Kidney glomerular epithelial cell (primary cell): ENCODE data around the gene FBXO3.
A peak's percentile ranks its signal among the peaks of the same experiment; 100 is the strongest.
"Not testable (repeated sequence)": the region's sequence is repeated elsewhere in the genome, so short reads cannot be mapped to it uniquely, and the experiment has no call there.

Source experiments
- DNase-seq: peaks from one replicate; lab custom pipeline; 2025; lab: John Stamatoyannopoulos, UW

FBXO3 gene, protein sequence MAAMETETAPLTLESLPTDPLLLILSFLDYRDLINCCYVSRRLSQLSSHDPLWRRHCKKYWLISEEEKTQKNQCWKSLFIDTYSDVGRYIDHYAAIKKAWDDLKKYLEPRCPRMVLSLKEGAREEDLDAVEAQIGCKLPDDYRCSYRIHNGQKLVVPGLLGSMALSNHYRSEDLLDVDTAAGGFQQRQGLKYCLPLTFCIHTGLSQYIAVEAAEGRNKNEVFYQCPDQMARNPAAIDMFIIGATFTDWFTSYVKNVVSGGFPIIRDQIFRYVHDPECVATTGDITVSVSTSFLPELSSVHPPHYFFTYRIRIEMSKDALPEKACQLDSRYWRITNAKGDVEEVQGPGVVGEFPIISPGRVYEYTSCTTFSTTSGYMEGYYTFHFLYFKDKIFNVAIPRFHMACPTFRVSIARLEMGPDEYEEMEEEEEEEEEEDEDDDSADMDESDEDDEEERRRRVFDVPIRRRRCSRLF

DNA sequence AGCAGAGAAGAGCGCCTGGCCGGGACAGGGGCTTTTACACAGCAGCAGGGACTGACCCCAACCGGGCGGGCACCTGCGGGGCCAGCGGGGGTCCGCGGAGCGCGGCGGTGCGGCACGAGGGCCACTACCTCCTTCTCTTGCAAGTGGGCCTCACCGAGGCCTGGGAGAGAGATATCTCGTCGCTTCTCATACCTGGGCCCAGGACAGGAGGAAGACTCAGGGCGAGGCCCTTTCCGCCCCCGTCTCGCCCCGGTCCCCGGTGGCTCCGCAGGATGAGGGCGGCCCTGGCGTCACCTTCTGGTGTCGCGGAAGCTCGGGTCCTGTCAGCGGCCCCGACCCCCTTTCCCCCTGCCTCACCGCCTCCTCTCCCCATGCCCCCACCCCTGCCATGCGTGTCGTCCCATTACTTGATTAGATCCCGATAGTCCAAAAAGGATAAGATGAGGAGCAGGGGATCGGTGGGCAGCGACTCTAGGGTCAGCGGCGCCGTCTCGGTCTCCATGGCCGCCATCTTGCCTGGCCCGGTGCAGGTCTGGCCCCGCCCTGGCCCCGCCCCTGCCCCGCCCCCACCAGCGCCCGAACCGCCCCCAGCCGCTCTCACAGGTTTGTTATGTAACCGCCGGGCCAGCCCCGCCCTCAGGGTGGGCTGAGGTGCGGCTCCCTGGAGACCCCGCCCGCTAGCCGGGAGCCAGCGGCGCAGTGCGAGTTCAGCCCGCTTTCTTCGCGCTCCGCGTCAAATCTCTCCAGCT, at the start of gene FBXO3:
FBXO3 (minus strand) TSS at position 534 of the 749 bp plus-strand sequence; CDS start at position 511, 23 bp downstream.
- peak; percentile 75 for DNase-seq

DNA sequence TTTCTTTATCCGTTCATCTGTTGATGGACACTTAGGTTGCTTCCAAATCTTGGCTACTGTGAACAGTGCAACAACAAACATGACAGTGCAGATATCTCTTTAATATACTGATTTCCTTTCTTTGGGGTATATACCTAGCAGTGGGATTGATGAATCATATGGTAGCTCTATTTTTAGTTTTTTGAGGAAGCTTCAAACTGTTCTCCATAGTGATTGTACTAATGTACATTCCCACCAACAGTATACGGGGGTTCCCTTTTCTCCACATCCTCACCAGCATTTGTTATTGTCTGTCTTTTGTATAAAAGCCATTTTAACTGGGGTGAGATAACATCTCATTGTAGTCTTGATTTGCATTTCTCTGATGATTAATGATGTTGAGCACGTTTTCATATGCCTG, 48.7 kb upstream of the FBXO3 start:
- not testable (repeated sequence) for DNase-seq

DNA sequence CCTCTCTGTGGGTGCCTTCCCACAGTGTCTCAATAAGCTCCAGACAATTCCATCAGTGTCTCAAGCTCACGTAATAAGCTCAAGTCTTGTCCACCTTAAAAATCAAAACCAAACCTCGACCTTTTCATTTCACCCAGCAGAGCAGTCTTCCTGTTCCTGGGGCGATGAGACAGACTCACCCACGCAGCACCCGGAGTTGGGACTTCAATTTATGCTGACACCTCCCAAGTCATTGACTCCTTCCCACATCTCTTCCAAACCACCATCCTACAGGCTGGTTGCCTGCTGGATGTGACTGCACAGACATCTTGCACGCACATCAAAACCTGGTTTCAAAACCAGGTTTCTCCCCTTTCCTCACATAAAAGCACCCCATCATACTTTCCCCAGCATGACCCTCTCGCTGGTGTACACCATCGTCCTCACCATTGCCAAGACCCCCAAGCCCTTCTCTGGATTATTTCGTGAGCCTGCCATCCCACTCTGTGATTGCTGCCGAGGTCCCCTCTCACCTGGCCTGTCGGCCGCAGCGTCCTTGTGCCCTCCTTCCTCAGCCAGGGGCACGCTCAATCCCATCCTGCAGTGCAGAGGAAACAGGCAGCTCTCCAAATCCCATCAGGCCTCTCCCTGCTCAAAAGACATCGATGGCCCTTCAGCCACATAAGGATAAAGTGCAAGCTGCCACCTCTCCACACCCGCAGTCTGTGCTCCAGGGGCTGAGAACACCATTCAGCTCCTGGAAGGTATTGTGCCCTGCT, 45.1 kb upstream of the FBXO3 start:
- no peak for DNase-seq

DNA sequence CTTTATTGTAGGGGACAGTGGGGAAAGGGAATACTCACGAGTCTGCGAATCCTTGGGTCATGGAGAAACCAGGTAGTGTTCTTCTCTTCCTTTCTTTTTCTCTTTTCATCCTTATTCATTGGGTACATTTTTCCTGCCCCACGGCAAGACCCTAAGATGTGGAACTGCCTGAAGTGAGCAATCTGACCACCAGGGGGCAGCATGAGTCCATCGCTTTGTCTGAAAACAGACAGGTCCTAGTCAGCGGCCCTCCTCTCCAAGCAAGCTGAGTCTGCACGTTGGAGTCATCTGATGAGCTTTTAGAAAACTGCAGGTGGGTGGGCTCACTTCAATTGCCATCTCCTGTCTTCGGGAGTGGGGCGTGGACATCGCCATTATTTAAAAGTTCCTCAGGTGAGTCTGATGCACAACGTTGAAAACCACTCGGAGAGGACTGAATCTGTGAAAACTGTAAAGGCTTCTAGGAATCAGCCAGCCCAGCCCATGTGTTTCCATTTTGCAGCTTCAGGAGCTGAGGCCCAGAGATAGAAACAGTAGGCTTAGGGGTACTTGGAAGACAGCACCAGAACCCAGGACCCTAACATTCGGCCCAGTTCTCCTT, 34.0 kb upstream of the FBXO3 start:
- DNase-seq = peak; percentile 32

DNA sequence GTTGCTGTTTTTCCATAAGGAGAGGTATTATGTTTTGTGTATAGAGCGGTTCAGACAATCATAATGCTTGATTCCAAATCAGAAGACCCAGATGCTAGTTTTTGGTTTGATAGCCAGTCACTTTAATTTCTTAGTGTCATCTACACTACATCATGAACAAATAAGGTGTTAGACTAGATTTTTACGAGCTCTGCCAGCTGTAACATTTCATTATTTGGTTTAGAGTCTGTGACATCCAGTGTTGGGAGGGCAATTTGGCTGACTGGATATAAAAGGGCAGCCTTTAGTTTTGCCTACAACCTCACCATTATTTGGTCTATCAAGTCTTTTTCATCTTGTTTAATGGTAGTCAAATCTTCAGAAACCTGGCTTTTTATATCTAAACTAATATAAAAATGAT, 30.2 kb upstream of the FBXO3 start:
- no peak for DNase-seq

DNA sequence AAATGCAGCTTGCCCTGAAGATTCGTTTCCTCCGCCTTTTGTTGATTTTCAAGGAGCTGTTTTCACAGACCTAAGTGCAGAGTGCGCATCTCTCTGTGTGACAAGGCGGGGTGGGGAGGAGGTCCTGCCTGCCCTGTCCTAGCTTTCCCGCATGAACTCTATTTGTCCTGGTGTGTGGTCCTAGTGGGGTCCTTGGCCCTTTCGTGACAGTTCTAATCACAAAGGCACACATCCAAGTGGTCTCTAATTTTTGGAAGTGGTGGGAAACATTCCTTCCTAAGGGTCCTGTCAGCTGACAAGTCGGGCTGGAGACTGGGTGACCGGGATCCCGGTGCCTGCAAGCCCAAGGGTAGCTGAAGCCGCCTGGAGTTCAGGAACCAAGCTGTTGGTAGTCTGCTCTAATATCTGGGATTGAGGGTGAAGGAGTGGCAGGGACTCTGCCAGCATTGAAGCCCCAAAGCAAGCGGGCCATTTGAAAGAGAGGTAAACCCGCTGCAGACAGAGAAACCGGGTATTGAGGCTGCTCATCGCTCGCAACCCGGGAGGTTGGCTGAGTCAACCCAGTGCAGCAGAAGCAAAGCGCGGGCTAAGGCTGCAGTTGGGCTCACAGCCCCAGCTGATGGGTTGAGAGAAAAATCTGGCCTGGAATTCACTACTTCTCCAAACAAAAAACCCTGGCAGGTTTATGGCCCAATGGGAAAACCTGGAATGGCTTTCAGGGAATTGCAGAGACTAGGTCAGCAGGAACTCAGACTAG, 28.1 kb upstream of the FBXO3 start:
- DNase-seq = peak; percentile 85

DNA sequence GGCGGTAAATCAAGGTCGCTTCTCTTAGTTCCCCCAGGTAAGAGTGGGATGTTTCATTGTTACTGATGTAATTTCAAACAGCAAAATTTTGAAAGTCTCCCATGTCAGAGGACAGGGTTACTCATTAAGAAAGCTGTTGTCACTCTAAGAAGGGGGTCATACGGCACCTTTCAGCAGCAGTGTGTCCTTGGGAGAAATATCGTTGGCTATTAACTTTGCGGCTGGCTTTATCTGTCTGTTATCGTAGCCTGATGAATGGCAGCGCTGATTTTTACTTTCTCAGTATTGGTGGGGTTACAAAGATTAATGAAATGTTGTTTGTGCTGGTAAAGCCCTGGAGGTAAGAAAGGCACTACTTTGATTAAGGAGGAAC, 27.5 kb upstream of the FBXO3 start:
- DNase-seq = no peak

DNA sequence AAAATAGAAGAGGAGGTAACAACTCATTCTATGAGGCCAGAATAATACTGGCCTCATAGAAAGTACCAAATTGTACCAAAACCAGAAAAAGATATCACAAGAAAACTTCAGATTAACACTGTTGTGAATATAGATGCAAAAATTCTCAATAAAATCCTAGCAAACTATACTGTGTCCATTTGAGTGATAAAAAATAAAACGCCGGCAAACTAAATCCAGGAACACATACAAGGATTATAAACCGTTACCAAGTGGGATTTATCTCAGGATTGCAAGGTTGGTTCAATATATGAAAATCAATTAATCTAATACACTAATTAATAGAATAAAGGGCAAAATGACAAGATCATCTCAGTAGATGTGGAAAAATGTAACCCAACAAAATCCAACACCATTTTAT, 23.6 kb upstream of the FBXO3 start:
- no peak for DNase-seq

DNA sequence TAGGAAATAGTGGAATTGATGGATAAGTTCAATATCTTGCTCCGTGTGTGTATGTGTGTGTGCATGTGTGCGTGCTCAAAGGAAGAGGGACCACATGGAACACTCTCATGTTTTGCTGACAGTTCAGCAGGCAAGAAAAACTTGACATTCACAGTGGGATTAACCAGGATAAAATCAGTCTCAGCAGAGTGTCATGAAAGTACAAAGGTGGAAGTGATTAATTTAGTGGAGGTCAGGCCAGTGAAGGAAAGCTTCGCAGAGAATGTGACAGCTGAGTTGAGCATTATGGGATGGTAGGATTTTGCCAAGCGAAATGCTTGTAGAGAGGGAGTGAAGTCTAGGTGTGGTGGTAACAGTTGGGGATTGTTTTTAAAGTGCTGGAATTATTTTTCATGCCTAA, 15.7 kb upstream of the FBXO3 start:
- no peak for DNase-seq

DNA sequence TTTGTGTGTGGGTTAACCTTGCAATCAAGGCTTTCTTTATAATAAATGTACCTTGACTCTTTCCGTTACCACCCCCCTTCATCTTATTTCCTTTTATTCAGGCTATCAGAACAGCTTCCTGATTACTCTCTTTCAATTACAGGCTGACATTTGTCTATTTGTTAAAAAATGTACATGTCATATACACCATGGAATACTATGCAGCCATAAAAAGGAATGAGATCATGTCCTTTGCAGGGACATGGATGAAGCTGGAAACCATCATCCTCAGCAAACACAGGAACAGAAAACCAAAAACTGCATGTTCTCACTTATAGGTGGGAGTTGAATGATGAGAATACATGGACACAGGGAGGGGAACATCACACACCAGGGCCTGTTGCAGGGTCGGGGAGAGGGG, 13.8 kb upstream of the FBXO3 start:
- not testable (repeated sequence) for DNase-seq

DNA sequence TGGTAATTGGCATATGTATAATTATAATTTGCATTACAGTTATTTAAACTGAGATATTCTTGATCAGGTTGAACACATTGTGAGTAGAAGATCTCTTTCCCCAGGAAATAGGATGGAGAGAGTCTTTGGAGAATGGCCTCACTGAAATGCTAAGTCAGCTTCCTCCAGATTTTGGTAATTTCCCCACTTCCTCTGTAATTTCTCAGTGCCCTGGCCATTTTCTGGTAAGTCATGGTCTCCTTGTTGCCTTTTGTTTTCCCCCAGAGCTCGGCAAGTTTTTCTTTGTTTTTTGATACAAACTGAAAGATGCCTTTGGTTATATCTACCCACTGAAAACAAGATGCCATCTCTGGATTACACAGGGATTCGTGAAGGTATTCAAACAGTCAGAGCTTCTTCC, 12.8 kb upstream of the FBXO3 start:
- no peak for DNase-seq

DNA sequence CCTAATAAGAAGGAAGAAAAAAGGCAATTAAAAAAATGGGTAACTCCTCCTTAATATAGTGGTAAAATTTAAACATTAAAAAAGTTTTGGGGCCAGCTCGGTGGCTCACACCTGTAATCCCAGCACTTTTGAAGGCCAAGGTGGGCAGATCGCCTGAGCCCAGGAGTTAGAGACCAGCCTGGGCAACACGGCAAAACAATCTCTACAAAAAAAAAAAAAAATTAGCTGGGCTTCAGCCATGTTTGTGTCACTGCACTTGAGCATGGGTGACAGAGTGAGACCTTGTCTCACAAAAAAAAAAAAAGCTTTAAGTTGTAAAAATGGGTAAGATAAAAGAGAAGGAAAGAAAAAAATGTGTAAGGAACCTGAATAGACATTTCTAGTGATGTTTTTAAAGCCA, 11.3 kb upstream of the FBXO3 start:
- no peak for DNase-seq

DNA sequence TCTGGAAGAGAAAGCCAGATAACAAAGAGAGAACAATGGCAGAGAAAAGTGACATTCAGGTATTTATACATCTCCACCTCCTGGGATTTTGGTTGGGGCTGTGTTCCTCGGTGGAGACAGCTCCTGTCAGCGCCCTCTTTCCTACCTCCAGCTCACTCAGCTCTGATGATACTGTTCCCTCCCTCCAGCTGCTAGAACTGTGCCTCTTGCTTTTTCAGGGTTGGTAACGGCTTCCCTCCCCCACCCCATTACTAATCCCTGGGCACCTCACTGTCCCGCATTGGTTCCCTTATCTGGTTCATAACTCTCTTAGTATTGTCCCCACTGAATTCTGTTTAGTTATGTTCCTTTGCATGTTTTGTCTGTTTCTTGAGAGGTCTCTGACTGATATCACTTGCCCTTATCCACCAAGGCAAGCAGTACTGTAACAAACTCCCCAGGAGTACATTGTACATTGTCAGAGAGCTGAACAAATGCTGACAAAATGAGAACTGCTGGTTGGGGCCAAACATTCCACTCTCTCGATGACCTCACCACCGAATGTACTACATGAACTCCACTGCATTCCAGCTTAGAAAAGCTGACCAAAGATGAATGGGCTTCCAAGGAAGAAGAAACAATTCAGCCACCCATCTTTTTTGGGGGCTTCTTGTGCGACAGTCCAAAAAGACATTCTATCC, 5.7 kb upstream of the FBXO3 start:
- DNase-seq = peak; percentile 64

DNA sequence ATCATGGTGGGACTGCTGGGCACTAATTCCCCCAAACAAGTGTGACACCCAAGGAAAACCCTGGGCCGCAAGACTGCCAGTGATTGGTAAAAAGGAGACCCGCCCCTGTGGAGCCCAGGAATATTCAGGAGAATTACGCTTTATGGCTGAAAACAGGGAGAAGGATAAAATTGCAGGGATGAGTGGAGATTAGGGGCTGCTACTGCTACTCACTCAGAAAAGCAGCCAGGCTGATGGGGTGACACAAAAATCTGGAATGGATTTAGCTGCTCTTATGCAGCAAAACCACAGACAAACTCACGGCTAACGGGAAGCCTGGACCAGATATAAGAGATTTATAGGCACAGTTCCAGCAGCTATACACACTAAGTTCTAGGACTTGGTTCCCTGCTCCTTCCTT, 4.4 kb upstream of the FBXO3 start:
- DNase-seq = no peak

DNA sequence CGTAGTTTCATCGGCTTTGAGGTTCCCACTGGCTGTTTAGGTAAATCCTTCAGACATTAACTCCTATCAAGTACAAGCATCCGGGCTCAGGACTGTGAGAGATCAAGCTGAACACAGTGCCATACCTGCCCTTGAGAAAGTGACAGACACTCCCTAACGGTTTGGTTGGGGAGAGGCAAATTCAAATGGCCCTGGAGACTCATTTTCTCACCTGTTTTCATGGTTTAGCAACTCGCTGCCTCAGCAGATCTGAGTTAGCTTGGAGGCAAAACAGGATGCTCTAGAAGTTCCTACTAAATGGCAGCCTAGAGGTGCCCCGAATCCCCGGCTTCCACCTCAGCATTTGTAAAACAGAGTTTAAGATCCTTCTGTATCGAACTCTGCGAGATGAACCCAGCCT, 3.6 kb upstream of the FBXO3 start:
- no peak for DNase-seq

DNA sequence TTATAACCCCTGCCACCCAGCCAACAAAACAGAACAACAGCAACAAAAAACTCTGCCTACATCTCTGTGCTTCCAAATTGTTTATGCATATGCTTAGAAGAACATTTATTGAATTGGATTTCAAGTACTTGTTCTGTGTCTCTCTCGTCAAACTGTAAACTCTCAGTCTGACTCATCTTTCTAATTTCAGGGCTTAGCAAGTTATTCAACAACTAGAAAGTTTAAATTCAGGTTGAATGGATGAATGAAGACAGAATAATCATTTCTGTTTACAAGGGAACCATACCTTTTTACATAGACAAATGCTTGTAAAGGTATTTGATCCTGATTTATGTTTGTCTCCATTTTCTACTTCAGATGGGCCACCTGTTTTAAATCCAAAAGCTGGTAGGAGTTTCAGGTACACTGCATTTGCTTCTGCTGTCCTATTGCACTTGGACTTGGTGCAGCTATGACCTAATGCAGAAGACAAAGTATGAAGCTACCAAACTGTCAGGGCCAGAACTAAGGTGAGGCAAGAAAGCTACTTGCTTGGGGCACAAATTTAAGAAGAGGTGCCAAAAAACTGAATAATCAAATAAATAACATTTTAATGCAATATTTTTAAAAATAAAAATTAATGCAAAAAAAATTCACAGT, 1.6 kb upstream of the FBXO3 start:
- peak; percentile 42 for DNase-seq

DNA sequence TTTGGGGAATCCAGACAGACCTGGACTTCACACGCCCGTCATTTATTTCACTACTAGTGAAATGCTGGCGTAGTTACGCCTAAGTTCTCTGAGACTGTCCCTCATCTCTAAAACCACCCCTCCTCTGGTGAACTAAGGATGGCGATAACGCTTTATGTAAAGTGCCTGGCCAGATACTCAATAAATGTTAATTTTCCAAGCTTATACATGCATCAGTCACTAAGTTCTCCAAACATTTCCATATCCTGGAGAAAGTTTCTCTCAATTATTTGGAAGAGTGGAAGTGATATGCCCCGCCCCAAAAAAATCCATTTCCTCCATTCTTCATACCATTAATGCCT, 1.1 kb upstream of the FBXO3 start:
- DNase-seq = no peak

DNA sequence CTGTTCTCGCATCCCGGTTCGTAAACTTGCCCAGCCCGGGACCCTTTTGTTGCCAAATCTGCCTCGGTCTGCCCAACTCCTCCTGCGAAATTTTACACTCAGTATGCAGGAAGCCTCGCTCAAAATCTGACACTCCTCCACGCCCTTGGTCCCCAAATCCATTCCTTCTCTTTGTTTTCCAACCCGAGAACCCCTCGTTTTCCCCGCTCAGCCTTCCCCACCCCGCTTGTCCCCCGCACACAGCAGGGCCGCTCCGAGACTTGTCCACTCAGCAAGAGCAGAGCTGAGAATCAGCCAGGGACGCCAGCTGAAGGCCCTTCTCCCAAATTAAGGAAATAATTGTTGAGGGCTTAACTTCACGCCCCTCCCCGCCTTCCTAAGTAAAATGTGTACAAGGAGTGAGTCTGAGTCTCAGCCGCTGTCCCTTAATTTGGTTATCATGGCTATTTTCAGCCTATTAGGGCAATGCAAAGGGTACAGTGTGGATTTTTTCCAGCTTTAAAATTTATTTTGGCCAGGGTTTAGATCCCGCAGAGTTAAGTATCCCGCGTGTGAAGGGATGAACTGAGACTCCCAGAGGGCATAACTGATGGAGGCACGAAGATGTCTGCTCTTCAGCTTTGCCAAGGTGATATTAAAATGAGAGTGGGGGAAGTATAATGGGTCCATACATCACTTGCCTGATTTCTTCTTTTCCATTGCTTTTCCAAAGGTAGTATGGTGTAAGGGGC, 581 bp upstream of the FBXO3 start:
- no peak for DNase-seq

DNA sequence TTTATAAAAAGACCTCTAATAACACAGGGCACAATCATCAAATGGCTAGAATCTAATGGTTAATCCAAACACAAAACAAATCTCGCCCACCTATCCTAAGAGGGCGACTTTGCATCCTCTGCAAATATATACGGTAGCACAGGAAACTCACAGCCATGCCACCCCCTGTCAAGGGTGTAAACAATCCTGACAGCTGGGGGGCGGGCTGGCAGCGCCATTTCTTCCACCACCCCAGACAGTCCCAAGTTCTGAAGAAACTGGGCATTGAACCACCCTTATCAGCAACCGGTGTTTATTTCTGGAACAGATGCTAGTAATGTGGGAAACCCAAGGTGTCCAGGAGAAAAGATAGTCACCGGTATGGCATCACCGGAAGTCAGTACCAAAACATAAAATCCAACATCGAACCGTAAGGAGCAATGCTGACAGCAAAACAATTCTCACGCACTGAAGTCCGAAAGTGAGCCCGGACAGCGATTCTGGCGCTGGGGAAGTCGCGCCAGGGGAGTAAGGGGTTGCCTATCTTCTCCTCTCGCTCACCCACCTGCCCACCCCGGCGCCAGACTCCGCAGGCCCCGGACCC, 825 bp downstream of the FBXO3 start:
- peak; percentile 11 for DNase-seq
